Activated T-cell treated with anti-CD3 and anti-CD28 coated beads, Interleukin-2, amount 50 U/mL, for 48 hours (primary cell): ENCODE measurements around the gene ITPR2.
"Not testable (repeated sequence)": the region's sequence is repeated elsewhere in the genome, so short reads cannot be mapped to it uniquely, and the experiment has no call there.

Source experiments
- DNase-seq, 2 experiments: peaks; one replicate each; pipeline ENCODE4 v3.0.0-alpha.2; 2020

ITPR2 gene

DNA sequence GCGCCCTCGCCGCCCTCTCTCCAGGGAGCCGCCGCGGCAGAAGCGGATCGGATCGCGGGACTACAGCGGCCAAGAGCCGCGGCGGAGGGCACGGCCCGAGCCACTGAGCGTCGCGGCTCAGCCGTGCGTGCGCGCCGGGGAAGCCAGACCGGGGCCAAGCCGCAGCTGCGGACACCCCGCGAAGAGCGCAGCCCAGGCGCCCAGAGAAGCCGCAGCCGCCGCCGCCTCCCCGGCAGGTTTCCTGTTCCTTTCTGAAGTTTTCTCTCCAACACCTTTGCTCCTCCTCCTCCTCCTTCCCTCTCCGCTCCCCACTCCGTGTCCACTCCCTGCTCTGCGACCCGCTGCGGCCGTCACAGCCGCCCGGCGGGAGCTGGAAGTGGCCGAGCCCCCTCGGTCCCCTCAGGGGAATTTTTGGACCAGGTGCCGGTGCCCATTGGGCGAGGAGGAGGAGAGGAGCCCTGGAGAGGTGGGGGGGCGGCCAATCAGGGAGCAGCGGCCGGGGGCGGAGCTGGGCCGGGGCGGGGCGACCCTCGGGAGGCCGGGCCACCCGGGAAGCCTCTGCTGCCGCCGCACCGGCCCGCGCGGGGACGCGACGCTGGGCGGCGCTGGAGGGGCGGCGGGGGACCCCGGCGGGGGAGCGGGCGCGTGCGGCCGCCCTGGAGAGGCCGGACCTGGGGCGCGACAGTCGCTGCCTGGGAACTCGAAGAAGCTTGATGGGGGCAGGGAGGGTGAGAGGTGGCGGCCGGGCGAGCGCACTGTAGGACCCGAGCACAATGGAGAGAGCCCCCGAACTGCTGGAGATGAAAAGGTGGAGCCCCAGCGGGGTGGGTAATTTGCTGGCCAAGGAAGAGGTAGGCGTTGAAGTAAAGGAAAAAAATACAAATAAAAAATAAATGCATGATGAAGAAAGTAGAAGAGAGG is at the start of gene ITPR2:
Gene ITPR2, minus strand, starts transcription at position 373 of the 921 bp plus-strand sequence. CDS start 413 bp downstream, outside the sequence.
- DNase-seq = peak; percentile 94 to 95

DNA sequence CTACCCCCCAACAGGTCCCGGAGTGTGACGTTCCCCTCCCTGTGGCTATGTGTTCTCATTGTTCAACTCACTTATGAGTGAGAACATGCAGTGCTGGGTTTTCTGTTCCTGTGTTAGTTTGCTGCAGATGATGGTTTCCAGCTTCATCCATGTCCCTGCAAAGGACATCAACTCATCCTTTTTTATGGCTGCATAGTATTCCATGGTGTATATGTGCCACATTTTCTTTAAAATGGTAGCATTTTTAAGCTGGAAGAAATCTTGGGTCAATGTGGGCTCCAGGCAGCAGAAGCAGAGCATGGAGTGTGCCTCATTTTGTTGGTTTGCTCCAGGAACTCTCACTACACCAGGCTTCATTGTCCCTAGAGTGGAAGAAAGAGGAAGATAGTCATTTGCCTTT is 47.6 kb upstream of the ITPR2 start:
- no peak for DNase-seq

DNA sequence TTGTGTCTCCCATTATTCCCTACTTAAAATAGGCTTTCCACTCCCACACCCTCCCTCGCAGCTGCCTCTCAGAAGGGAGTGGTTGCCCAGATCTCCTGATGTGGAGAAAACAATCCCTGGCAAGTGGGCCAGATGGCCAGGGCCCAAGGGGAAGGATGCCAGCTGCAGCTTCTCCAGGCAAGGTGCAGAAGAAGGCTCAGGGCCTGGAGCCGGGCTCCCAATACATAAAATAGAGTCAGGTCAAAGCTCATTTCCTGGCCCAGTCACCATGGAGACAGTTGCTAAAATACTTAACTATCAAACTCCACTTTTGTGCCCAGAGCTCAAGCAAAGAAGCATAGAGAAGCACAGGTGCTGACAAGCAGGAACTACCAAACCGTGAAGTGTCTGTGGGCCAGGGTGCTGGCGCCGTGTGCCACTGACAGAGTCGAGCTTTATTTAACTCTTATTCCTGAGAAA is 45.7 kb upstream of the ITPR2 start:
- no peak for DNase-seq

DNA sequence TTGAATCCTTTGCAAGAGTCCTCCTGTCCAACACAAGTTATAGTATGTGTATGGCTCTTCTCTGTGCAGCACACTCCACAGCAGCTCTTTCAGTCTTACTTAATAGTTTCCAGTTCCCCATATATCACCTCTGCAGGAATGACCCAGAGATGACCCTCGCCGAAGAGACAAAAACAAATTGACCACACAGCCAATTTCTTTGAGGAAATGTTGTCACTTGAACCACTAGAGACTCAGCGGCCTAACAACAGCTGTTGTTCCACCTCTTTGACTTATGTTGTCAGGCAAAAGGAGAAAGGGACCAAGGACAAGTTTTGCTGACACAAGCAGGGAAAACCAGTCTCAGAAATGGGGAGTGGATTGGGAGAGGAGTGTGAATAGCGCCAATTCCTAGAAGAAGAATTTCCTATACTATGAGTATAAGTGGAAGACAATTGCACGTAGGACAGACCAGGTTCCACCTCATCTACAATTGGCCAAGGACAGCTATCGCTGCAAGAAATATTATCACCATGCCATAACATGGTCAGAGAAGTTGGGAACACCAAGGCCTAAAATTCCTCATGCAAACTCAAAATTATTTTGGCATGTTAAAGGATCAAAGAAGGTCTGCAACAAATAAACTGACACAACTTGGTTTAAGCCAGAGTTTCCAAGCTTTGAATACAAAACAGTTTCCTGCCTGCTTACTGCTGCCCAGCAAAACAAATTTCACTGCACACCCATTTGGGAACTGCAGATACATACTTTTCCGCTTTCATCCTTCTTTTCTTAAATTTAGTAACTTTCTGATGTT is 41.7 kb upstream of the ITPR2 start:
- no peak for DNase-seq

DNA sequence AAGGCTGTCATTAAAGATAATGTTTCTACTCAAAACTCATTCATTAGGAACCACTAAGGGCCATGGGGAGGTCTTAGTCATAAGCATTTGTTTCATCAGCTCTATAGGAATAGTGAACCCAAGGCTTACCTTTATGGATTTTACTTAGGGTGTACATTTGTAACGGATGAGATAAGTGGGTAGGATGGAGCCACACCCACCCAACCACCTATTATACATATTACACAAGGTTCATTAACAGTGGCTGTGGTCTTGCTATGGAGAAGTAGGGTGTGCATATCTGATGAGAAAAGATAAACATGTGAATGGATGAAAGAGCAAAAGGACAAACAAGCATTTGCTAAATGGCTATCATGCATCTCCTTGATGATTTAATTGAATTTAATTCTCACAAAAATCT is 39.6 kb upstream of the ITPR2 start:
- DNase-seq = no peak

DNA sequence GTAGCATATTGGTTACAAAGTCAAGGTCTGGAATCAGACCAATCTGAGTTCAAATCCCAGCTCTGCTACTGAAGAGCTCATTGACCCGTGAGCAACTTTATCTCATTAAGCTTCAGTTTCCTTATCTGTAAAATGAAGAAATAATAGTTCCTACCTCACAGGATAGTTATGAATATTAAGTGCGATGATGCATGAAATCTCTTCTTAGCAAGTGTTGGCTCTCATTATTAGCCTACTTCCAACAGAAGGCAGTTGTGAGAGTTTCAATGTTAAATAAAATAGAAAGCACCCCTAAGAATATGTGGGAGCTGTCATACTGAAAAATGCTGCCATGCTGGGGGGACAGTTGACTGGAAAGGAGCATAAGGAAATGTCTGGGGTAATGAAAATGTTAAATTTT is 39.0 kb upstream of the ITPR2 start:
- DNase-seq = no peak

DNA sequence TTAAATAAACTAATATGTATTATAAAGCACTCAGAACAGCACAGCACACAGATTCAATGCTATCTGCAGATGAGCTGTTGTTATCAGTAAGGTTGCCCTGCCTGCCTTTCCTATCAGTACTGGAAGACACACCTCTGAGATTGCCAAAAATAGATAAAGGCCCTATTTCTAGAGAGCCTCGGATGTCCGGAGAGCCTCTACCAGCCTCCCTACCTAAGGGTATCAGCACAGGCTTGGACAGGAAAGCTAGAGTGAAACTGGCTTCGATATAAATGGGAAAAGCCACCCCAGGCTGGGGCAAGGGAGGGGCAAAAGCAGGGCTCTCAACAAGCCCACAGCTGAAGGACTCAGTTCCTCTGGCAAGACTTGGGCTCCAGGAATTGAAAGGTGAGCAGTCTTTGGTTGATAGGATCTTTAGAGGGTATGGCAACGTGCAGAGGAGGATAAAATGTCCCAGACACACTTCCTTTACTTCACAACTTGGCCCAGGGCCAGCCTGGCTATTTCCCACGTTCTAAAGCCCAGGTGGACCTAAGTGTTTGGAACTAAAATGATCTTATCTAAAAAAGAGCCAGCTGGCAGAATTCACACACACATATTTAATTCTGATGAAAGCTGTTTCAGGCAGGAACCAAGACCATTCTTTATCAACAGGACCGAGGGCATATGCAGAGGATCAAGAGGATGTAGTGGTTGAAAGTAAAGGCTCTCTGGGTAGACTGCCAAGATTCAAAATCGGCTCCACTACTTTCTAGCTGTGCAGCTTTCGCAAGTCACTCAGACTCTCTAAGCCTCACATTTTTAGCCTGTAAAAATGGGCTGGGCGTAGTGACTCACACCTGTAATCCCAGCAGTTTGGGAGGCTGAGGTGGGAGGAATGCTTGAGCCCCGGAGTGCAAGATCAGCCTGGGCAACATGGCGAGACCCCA is 37.8 kb upstream of the ITPR2 start:
- no peak for DNase-seq

DNA sequence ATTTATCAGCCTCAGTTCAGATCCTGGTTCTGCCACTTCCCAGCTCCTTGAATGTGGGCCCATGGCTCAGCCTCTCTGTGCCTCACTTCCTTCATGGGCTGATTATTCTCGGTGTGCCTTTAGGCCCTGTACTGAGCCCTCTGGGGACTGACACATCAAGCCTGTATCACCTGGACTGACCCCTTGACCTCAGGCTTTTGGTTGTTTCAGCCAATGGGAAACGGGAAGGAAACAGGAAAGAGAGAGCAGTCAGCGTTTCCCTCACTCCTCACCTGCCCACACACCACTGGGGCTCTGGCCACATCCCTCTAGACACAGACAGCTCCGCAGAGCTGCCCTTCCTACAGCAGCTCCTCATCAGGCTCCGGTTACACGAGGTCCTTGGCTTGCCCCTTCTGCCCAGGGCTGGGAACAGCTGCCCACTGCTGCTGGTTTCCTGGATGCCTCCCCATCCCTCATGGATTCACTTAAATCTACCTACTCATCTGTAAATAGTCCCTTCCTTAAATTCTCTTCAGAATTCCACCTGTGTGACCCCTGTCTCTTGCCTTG is 37.0 kb upstream of the ITPR2 start:
- no peak for DNase-seq

DNA sequence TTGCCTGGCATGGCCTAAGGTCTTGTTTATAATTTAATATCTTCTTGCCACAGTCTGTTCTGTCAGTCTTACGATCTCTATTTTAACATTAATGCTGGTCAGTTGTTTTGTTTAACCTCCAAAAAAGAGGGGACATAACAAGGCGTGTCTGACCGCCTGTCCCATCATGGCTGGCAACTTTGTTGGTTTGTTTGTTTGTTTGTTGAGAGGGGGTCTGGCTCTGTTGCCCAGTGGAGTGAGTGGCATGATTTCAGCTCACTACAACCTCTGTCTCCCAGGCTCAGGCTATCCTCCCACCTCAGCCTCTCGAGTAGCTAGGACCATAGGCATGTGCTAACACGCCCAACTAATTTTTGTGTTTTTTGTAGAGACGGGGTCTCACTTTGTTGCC is 36.1 kb upstream of the ITPR2 start:
- no peak for DNase-seq

DNA sequence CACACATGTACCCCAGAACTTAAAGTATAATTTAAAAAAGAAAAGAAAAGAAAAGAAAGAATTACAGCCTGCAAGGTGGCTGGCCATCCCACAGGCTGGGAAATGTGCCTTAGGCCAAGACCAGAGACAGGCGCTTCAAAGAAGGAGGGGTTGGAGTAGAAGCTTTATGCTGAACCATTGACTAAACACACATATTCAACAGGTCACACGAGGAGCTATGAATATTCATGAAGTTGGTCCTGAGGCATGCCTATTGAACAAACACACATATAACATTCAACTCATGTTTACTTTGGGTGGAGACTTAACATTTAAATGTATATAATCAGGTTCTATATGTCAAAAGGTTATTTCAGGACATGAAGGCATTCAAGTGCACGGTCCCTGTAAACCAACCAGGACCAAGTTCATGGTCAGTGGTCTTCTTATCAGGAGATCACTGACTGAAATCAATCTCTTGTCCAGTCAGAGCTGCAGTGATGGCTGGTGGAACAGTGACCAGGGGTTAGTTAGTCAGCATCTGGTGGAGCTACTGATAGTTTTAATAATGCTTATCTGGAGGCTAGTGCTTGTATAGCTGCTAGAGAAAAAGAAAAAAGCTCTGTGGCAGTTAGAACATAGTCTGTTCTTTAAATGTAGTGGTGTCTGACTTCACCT is 35.6 kb upstream of the ITPR2 start:
- DNase-seq = no peak

DNA sequence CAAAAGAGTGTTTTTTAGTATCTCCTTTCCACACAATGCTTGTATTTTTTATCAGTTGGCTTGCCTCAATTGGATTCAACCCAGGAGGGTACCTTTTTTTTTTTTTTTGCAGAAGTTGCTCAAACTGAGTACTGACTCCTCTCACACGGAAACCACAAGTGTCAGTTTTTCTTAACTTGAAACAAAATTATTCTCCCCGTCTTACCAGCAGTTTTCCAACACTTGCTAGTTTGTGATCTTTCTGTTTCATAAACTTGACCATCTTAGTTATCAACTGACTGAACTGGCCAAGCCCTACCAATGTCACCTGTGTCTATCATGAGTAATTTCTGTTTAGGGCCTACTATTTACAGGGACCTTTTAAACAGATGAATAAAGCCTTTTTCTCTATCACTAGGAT is 34.1 kb upstream of the ITPR2 start:
- no peak for DNase-seq

DNA sequence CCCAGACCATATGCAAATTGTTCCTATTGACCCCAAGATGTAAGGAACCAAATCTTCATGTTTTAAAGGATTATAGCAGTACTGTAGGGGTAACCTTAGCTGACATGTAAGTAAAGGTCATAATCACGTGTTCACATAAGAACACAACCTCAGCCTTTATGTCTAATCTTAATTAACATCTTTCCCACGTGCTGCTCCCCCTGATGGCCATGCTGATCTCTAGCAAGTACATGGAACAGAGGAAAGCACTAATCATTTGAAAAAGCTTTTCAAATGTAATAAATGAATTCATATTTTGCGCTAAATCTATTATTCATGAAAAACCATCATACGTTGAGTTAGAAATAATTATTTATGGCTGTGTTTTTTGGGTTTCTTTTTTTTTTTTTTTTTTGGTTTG is 30.5 kb upstream of the ITPR2 start:
- no peak for DNase-seq

DNA sequence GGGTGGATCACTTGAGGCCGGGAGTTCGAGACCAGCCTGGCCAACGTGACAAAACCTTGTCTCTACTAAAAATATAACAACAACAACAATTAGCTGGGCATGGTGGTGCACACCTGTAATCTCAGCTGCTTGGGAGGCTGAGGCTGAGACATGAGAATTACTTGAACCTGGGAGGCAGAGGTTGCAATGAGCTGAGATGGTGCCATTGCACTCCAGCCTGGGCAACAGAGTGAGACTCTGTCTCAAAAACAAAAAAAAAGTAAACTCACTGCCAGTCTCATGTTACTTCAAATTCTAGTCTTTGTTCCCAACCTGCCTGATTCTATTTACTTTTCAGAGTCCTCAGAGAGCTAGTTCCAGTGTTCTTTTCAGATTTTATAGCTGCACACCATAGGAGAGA is 29.8 kb upstream of the ITPR2 start:
- DNase-seq = not testable (repeated sequence)

DNA sequence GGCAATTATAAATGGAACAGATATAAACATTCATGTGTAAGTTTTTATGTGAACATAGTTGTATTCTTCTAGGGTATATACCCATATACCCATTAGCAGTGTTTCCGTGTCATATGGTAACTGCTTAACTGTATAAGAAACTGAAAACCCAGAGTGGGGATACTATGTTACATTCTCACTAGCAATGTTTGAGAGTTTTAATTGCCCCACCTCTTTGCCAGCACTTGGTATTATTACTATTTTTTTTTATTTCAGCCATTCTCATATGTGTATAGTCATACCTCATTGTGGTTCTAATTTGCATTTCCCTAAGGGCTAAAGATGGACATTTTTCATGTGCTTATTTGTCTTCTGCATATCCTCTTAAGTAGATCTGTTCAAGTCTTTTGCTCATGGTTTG is 28.7 kb upstream of the ITPR2 start:
- DNase-seq = no peak

DNA sequence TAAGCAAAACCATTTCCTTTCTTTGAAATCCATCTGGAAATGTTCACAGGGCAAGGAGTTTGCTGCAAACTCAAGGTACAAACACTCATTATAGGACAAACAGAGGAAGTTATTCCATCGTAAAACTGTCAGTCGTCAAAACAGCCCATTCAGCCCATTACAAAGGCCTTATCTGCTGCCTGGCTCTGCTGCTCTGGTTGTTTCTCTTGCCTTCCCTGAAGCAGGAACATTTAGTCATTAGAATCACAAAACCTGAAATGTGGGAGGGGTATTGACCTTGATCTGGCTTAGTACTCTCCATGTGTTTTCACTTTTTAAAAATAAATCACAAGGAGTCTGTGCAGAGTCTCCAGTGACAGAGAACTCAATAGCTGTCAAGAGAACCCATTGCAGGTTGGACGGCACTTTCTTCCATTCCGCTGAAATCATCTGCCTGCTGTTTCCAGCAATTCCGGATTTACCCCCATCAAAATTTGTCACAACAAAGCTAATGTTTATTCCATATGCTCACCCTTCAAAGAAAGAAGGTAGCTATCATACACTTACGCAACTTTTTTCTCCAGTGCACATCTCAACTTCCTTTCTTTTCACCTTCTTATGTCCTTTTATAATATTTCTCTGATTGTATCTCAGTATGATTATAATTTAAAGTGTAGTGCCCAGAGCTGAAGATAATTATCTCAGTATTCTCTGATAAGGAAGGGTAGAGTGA is 24.6 kb upstream of the ITPR2 start:
- DNase-seq = no peak

DNA sequence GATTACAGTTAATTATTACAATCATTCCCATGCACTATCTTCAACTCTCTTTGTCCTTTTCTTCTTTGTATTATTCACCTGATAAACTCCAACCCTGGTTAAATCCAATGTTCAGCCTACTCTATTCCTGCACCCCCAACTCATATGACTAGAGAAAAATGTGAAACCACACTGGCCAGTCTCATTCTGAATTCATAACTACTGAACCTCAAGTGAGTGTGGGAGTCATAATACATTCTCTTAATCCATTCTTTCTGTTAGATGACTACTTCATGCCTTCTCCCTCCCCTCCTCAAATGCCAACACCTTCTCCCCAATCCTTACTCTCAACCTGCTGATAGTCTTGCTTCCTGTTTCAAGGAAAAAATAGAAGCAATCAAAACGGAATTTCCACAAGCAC is 22.3 kb upstream of the ITPR2 start:
- DNase-seq = no peak

DNA sequence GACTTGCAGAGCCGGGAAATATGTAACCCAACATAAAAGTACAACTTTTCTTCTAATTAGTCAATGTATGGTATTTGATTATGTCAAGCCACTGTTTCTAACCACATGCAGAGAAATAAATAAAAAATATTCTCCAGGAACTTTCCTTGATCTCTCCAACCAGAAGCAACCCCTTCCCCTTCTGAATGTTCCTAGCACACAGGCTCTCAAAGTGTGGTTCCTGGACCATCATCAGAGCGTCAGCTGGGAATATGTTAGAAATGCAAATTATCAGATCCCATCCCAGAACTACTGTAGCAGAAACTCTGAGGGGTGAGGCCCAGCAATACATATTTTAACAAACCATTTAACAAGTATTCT is 21.0 kb upstream of the ITPR2 start:
- DNase-seq = no peak

DNA sequence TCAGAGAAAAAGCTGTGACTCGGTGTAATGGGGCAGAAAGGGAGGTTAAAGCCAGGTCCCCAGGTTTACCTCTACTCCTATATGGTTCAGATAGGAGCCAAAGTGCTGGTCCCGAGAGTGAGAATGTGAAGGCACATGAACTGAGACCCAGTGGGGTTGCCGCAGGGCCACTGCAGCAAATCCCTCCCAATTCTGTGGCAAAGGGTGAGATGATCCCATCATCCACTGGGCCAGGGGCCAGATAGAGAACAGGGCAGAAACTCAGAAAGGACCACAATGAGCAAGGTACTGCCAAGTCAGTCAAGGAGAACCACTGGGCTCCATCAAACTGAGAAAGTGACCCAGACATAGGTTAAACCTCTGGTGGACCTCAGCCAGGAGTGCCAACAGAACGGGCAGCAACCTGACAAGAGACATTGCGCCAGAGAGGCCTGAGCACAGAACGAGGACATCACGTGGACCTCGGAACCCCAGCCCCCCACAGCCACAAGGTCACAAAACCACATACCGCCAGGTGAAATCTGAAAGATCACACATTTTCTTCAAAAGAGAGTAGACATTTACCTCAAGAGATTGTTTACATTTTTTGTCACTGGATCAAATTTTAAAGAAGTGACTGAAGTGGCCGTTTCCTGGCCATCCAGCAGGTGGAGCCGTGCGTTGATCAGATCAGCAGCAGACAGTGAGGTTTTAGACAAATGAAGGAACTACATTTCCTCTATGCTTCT is 20.5 kb upstream of the ITPR2 start:
- peak; percentile 76 to 78 for DNase-seq

DNA sequence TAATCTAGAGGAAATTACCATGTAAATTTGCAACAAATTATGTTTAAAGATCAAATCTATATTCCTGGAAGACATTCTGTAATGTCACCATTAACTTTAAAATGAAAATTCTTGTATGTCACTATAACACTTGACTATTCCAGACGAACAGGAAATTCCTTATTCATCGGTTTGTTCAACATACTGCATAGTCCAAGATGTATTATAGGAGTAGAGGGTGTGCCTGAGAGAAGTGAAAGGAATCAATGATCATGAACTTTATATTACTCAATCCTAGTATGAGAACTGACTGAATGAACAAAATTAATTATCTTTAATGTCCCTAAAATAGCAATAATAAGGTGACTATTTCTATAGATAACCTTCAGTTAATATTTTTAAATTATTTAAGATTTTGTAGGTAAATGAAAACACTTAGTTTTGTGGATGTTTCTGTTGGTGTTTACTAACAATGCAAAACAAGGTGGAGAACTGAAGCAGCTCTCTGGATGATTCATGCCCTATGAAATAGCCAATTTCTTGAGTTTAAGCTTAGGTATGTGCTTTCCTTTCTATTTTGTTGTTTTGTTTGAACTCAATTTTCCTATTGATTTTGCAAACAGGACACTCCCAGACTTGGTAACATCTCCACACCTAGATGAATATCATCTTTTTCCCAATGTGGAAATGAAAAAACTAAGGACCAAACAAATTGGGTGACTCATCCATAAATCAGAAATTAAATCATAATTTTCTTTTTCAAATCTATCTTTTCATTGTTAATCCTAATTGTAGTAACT is 18.2 kb upstream of the ITPR2 start:
- no peak for DNase-seq
